HG03025 (cell line): ENCODE data around the gene ZBTB14.
A peak's percentile ranks its signal among the peaks of the same experiment; 100 is the strongest.

Experiments
- ATAC-seq: cut with Tn5 transposase; IDR thresholded peaks from one replicate; pipeline ENCODE4 v1.9.1; 2021; ENCODE audit warnings: mild to moderate bottlenecking, moderate library complexity; ENCODE audit not compliant: unreplicated experiment, low FRiP score

The ZBTB14 gene, protein sequence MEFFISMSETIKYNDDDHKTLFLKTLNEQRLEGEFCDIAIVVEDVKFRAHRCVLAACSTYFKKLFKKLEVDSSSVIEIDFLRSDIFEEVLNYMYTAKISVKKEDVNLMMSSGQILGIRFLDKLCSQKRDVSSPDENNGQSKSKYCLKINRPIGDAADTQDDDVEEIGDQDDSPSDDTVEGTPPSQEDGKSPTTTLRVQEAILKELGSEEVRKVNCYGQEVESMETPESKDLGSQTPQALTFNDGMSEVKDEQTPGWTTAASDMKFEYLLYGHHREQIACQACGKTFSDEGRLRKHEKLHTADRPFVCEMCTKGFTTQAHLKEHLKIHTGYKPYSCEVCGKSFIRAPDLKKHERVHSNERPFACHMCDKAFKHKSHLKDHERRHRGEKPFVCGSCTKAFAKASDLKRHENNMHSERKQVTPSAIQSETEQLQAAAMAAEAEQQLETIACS

DNA sequence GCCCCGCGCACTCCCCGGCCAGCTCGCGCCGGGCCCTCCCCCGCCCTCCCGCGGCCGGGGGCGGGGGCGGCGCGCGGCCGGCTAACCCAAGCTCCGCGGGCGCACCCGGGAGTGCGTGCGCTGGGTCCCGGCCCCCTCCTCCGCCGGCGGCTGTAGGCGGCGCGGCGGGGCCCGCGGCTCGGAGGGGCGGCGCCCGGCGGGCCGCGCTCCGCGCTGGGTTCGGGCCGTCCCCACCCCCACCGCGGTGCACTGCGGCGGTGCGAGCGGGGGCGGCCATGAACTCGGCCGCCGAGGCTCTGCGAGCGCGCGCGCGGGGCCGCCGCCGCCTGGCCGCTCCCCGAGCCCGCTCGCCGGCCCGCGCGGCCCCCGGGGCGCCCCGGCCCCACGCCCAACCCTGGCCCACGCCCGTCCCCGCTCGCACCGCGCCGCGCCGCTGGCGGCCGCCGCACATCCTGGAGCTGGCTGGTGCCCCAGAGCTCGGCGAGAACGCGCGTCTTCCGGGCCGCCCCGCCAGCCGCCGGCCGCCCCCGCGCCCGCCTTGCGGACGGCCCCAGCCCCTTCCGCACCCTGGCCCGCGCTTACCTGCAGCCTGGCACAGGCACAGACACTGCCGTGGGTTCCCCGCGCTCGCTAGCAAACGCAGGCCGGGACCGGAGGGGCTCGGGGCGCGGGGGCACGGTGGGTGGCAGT lies at the start of gene ZBTB14:
Gene ZBTB14 (minus strand): TSS at position 496 of the 690 bp plus-strand sequence. CDS start 2,480 bp downstream, outside the sequence.
- ATAC-seq, result peak; percentile 40

DNA sequence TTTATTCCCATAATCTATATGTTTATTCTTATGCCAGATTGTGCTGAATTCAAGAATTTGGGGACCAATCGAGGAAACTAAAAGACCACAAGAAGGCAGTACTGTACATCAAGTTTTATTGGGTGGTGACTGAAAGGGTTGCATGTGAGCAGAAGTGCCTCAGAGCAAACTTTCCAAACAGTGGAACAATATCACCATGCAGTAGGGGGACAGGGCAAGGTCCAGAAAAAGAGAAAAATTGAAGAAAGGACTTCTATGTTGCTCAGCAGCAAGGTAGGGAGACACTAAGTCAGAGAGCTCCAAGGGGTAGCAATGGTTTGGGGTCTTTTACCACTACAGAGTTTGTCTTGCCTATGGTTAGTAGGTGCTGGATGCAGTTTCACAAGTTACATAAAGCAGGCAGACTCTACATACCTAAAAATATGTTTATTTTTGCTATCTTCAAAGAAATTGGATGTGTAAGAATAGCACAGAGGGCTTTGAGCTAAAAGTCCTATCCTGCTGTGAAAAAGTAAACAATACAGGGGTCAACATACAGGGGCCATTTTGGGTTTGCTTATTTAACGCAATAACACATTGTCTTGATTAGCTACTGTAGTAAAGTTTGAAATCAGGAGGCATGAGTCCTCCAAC lies 43.8 kb upstream of the ZBTB14 start:
- ATAC-seq, result no peak

DNA sequence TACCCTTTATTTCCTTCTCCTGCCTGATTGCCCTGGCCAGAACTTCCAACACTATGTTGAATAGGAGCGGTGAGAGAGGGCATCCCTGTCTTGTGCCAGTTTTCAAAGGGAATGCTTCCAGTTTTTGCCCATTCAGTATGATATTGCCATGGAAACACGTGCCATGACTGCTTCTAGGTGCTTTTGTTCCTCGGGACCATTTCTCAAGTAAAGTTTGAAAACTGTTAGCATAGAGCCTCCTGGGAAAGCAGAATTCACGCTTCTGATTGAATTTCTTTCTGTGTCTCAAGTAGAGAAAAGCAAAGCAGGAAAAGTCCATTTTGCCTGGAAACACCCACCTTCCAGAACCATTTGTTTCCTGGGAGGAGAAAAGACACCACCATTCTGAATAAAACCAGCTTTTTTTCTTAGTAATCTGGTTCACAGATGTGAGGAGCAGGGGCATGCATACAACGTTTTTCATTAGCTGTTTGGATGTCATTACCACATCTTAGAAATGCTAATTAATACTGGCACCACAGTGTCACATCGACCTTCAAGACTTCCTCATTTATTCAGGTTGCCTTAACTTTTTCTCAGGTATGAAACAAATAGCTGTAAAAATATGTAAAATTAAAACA lies 39.0 kb upstream of the ZBTB14 start:
- ATAC-seq, result no peak

DNA sequence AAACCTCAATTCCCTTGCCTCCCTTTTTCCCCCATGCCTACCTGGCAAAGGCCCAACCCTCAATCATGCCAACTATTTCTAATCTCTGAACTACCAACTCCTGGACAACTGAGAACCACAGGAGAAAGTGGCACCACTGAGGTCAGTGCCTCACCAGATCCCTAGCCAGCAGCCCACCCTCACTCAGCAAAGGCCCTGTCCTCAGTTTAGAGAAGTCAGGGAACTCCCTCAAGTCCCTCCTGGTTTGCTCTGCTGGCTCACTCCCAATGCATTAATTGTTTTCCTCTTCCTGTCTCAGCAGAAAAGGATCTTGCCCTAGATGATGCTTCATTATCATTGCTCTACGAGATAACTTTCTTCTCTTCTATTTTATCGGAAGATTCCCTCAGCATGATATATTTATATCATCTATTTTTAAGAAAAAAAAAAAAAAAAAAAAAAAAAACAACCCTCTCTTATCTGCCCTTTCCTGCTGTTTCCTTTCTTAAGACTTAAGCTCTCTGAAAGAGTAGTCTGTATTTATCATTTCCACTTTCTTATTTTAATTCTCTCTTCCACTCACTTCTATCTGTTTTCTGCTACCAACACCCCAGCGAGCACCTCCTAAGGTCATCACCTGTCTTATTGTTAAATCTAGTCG lies 22.7 kb upstream of the ZBTB14 start:
- ATAC-seq, result no peak

DNA sequence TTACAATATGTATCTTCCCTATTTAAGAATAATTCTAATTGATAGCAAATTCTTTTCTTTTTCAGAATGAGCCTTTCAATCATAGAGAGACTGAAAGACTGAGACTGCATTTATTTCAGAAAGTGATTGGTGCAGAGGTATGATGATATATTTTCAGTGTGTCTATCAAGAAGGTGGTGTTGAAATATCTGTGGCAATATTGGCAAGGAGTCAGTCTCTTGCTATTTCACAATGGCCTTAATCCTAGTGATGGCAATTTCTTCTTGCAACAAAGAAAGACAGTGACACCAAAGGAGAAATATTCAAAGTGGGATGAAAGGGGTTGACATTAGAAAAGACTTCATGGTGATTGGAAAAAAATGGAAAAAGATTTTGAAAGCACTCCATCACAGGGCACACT lies 21.7 kb upstream of the ZBTB14 start:
- no peak for ATAC-seq

GRCh38 chr18:5315838-5316237 lies 20.3 kb upstream of the ZBTB14 start:
- no peak for ATAC-seq

GRCh38 chr18:5311301-5311989 lies 15.9 kb upstream of the ZBTB14 start:
- no peak for ATAC-seq

DNA sequence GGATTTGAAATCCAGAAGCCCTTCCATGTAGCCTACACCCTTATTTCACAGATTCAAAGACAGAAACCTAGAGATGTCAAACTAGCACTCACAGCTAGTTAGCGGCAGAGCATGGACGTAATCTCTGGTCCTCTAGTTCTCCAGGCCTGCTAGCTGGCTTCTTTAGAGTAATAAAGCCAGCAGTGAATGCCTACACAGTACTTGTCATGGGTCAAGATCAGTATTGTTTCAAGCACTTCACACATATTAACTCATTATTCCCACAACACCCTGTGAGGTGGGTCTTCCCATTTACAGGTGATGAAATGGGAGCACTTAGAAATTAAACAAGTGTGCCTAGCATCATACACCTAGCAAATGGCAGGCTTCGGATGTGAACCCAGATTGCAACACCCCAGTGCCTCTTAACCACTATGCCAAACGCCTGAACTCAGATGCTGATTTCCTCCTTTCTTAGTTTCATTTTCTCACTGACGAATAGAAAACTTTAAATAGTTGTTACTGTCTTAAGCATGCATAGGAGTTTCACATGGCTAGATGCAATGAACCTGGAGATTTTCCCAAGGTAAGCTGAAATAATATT lies 14.5 kb upstream of the ZBTB14 start:
- ATAC-seq, result peak; percentile 95

DNA sequence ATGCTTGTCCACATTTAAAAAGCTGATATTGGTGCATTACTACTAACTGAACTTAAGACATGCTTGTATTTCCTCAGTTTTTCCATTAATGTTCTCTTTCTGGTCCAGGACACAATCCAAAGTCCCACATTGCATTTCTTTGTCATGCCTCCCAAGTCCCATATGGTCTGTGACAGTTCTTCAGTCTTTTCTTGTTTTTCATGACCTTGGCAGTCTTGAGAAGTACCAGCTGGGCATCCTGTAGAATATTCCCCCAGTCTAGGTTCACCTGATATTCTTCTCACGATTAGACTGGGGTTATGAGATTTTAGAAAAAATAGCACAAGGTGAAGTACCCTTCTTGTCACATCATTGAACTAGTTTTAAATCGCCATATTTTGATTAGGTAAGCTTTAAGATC lies 10.3 kb upstream of the ZBTB14 start:
- no peak for ATAC-seq

- no peak for ATAC-seq
Measured at GRCh38 chr18:5304232-5304631, 8.7 kb upstream of the ZBTB14 start.

GRCh38 chr18:5303636-5304035 lies 8.1 kb upstream of the ZBTB14 start:
- ATAC-seq, result no peak

DNA sequence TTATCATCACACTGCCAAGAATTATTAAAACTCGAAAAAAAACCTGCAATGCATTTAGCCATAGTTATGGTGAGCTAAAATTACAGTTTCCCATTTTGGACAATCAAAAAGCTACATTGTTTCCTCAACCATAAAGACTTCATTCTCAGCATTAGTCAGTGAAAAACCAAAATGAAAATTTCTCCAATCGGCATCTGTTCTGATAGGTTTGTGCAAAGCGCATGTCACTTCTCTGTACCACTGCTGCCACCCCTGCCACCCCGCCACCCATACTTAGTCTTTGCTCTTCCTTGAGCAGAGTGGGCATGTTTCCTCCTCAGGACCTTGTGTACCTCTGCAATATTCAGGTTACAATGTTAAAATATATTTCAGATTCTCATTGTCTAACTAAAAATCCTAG lies 7.1 kb upstream of the ZBTB14 start:
- ATAC-seq, result no peak

DNA sequence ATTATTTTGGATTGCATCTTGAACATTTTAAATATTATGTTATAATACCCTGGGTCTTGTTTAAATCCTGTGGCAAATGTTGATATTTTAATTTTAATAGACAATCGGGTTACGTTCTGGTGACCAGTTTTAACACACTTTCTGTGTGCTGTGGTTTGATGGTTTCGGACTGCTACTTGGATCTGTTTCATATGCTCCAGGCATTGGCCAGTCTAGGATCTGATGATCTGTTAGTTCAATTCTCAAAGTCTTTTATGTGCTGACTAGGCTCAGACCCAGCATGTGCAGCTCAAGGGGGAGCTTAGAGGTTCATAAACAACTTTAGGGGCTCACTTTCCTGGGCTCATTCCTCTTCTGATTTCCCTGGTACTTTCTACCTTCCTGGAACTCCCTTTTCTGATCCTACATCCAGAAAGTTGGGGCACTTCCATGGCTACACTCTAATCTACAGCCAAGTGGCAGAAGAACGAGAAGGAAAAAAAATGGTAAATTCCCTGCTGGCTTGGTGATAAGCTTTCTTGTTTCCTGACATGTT lies 5.0 kb upstream of the ZBTB14 start:
- ATAC-seq, result no peak

DNA sequence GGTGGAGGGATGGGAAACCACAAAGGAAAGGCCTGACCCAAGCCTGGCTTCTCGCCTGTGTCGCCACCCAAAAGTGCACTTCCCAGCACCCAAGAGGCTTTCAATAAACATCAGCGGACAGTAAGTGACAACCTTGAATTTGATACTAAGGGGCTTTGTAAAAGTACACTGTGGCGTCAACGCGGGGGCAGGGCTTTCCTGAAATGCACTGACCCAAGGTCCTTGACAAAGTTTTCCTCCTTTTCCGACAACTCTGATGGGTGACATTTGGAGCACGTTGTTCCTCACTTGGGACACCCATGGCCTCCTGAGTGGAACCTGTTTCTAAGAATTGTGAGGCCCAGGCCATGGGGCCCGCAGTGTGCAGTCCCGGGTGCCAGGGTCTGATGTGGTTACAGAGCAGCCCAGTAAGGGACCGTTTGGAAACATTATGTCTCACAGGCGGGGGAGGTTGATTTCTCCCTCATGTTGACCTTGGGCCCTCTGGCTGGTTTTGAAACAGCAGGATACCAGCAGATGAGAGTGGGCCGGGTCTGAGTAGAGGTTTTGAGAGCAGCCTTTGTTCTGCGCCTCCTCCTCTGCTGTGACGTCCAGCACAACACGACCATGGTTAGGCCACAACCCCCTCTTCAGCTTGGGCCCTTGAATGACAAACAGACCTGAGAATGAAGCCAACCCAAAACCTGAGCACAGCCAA lies 2.8 kb upstream of the ZBTB14 start:
- no peak for ATAC-seq

DNA sequence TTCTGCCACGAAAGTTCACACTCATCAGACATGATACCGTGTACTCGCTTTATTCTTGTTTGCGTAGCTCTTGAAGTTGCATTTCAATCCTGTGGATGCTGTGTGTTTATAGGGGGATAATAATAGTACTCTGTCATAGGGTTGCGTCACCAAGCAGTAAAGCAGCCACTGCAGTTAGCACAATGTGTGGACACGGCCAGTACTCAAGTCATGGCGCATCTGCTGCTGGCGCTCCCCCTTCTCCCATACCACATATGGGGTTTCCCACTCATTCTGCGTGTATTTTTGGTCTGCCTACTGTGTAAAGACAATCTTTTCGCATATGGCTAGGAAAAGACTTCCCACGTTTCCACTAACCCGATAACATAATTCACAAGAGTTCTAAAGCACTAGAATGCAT lies 2.1 kb upstream of the ZBTB14 start:
- ATAC-seq, result no peak

DNA sequence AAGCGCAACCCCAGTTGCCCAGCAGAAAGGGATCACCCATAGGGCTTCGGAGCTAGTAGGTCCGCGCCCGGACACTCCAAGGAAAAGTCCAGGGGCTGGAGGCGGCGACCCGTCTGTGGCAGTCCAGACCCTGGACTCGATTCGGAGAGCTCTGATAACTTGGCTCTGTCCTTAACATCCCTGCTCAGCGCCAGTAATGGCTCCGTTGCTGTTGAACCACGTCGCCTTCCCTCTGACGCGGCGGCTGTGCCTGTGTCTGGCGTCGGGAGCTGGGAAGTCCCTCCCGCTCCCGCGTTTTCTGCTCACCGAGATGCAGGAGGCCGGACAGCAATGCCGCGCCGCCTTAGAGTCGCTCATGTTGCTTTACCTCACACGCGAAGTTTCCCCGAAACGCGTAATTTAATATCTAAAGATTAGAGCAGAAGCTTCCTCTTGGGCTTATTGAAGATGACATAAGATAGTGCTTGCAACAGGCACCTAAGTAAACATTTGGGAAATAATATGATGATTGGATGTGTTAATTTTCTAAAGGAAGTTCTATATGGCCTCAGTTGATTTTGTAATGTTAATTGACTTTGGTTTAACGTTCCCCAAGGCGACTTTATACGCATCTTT lies 1.3 kb upstream of the ZBTB14 start:
- peak; percentile 4 for ATAC-seq

- ATAC-seq, result peak; percentile 67
Measured at GRCh38 chr18:5295981-5296705, 617 bp upstream of the ZBTB14 start.
